WERI-Rb-1 (cell line): ENCODE measurements around the gene CD6.

ENCODE experiments used
- DNase-seq: peaks from one replicate; pipeline ENCODE4 v3.0.0-alpha.2; 2020
- H3K27ac ChIP-seq: fragments of 250-450 bp; sonication (Bioruptor Pico); 2 replicates; pipeline ENCODE4 v1.5.1; 2020; ENCODE audit warnings: mild to moderate bottlenecking, moderate library complexity
- H3K27me3 ChIP-seq: fragments of 250-450 bp; sonication (Bioruptor Pico); 2 replicates; pipeline ENCODE4 v1.5.1; 2021; ENCODE audit warnings: mild to moderate bottlenecking, low read depth, moderate library complexity; ENCODE audit not compliant: insufficient read depth, severe bottlenecking
- H3K36me3 ChIP-seq: fragments of 250-450 bp; sonication (Bioruptor Pico); 2 replicates; pipeline ENCODE4 v1.5.1; 2020; ENCODE audit warnings: mild to moderate bottlenecking, moderate library complexity
- H3K4me3 ChIP-seq: 2 replicates; pipeline ENCODE4 v1.5.1; 2011; ENCODE audit warnings: low read depth, mild to moderate bottlenecking, control low read depth, low read length
- H3K9me3 ChIP-seq: fragments of 250-450 bp; sonication (Bioruptor Pico); 2 replicates; pipeline ENCODE4 v1.5.1; 2021; ENCODE audit warnings: mild to moderate bottlenecking, moderate library complexity; ENCODE audit not compliant: severe bottlenecking
- CTCF ChIP-seq: IDR thresholded peaks from 2 replicates; pipeline ENCODE4 v1.5.1; 2011; ENCODE audit warnings: low read depth, mild to moderate bottlenecking, control low read depth, inconsistent platforms, low read length

CD6 gene

GRCh38 chr11:61028135-61028729, 56.8 kb downstream of the CD6 start:
- no peak for DNase-seq
- Histone ChIP-seq H3K4me3 (no peak overlapping the region), H3K27ac (no peak overlapping the region), H3K9me3 (no peaks in the 10 kb centered on the region), H3K27me3 (no peaks in the 10 kb centered on the region), H3K36me3 (no peaks in the 10 kb centered on the region)
- no peak for TF ChIP-seq CTCF

DNA sequence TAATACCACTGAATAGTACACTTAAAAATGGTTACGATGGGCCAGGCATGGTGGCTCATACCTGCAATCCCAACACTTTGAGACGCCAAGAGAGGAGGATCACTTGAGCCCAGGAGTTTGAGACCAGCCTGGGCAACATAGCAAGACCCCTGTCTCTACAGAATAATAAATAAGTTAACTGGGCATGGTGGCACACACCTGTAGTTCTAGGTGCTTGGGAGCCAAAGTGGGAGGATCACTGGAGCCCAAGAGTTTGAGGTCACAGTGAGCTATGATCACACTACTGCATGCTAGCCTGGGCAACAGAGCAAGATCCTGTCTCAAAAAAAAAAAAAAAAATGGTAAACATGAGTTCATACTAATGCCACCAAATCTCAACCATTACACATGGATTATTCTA, 61.3 kb downstream of the CD6 start:
- H3K4me3 ChIP-seq: no peak overlapping the region
- TF ChIP-seq CTCF: no peak
- H3K36me3 ChIP-seq: no peaks in the 10 kb centered on the region

DNA sequence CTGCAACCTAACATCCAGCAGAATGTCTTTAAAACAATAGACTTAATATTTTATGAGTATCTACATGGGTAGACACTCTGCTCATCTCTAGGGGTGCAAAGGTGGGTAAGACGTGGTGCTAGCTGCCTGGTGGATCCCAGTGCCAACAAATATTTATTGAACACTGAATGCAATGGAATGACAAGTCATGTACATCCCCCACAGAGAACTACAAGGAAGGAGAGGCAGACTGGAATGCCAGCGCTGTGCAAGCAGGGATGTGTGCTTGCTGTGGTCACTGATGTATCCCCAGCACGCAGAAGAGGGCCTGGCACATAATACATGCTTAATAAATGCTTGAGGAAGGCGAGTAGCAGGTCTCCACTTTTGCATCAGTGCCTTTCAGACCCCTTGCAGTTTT, 61.9 kb downstream of the CD6 start:
- Histone ChIP-seq H3K4me3 (no peak overlapping the region), H3K27me3 (no peaks in the 10 kb centered on the region), H3K9me3 (no peaks in the 10 kb centered on the region), H3K36me3 (no peaks in the 10 kb centered on the region), H3K27ac (no peak overlapping the region)
- no peak for TF ChIP-seq CTCF
- DNase-seq: no peak

More for the DNA sequence above, 61.3 kb downstream of the CD6 start:
- DNase-seq: no peak
- H3K9me3 ChIP-seq: no peaks in the 10 kb centered on the region
- no peaks in the 10 kb centered on the region for H3K27me3 ChIP-seq
- no peak overlapping the region for H3K27ac ChIP-seq

DNA sequence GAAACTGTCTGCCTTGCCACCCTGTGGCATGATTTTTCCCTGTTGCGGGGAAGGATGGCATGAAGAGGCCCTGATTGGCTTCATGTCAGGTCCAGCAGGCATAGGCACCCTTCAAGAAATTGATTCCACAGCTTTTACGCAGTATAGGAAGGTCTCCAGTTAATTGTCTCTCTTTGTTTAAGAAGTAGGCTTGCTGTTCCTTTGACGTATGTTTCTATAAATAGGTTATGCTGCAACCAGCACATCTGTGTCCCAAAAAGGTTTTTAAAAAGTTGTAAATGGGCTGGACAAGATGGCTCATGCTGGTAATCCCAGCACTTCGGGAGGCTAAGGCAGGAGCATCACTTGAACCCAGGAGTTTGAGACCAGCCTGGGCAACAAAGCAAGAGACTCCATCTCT, 62.6 kb downstream of the CD6 start:
- H3K4me3 ChIP-seq: no peak overlapping the region
- H3K27me3 ChIP-seq: no peaks in the 10 kb centered on the region
- no peaks in the 10 kb centered on the region for H3K9me3 ChIP-seq
- no peaks in the 10 kb centered on the region for H3K36me3 ChIP-seq
- TF ChIP-seq CTCF: no peak
- no peak for DNase-seq
- no peak overlapping the region for H3K27ac ChIP-seq

GRCh38 chr11:61034704-61035525, 63.4 kb downstream of the CD6 start:
- DNase-seq: no peak
- no peaks in the 10 kb centered on the region for H3K36me3 ChIP-seq
- no peaks in the 10 kb centered on the region for H3K27me3 ChIP-seq
- no peak overlapping the region for H3K4me3 ChIP-seq
- H3K9me3 ChIP-seq: no peaks in the 10 kb centered on the region
- TF ChIP-seq CTCF: no peak
- H3K27ac ChIP-seq: no peak overlapping the region
